Keratinocyte (primary cell): ENCODE data around the gene CCND1. TPM values are rescaled to one million over a fixed set of nuclear protein-coding genes. Genes with fewer than 3 reads are reported as not detected.
A peak's percentile ranks its signal among the peaks of the same experiment; 100 is the strongest.

Source experiments
- DNase-seq: peaks from one replicate; pipeline ENCODE4 v3.0.0-alpha.2; 2011; ENCODE audit warnings: low read depth, missing footprints, low spot score
- FAIRE-seq: peaks from 2 replicates; lab custom pipeline; 2011; peaks lifted over from hg19 to GRCh38; lab: Jason Lieb, UNC
- H2AFZ ChIP-seq: 2 replicates; pipeline ENCODE4 v1.6.0; 2012; ENCODE audit warnings: low read length, control low read depth, inconsistent platforms; ENCODE audit not compliant: control insufficient read depth
- H3K27ac ChIP-seq: 2 replicates; pipeline ENCODE4 v1.5.1; 2011; ENCODE audit warnings: low read length; ENCODE audit not compliant: control insufficient read depth, insufficient read depth
- H3K27me3 ChIP-seq: 3 replicates; pipeline ENCODE4 v1.6.0; 2011; ENCODE audit warnings: low read length; ENCODE audit not compliant: control insufficient read depth, insufficient read depth; ENCODE audit errors: extremely low read depth
- H3K36me3 ChIP-seq, 2 experiments: 2 replicates in 1 of 2; 3 replicates in 1 of 2; pipeline ENCODE4 v1.5.1; 2011; ENCODE audit warnings: low read length in 2 of 2, mild to moderate bottlenecking in 1 of 2; ENCODE audit not compliant: control insufficient read depth in 2 of 2, insufficient read depth in 2 of 2; ENCODE audit errors: extremely low read depth in 1 of 2
- H3K4me1 ChIP-seq: 3 replicates; pipeline ENCODE4 v1.5.1; 2011; ENCODE audit warnings: low read length; ENCODE audit not compliant: control insufficient read depth, insufficient read depth; ENCODE audit errors: extremely low read depth
- H3K4me2 ChIP-seq: 3 replicates; pipeline ENCODE4 v1.6.0; 2011; ENCODE audit warnings: low read depth, low read length; ENCODE audit not compliant: control insufficient read depth, insufficient read depth; ENCODE audit errors: extremely low read depth
- H3K4me3 ChIP-seq, 3 experiments: fragments of 200-600 bp in 1 of 3; sonication (generic) in 1 of 3; 2 replicates in 2 of 3; 3 replicates in 1 of 3; pipeline ENCODE4 v1.5.1; 2011 to 2016; ENCODE audit warnings: low read length in 3 of 3, mild to moderate bottlenecking in 3 of 3, control low read depth in 2 of 3, inconsistent platforms in 1 of 3, low read depth in 1 of 3, mixed read lengths in 1 of 3, mixed run types in 1 of 3, moderate library complexity in 1 of 3; ENCODE audit not compliant: control insufficient read depth in 2 of 3, insufficient read depth in 2 of 3; ENCODE audit errors: extremely low read depth in 1 of 3
- H3K79me2 ChIP-seq: 2 replicates; pipeline ENCODE4 v1.6.0; 2012; ENCODE audit warnings: low read length; ENCODE audit not compliant: control insufficient read depth, insufficient read depth
- H3K9ac ChIP-seq: 3 replicates; pipeline ENCODE4 v1.6.0; 2011; ENCODE audit warnings: low read length; ENCODE audit not compliant: control insufficient read depth, insufficient read depth; ENCODE audit errors: extremely low read depth
- H3K9me1 ChIP-seq: 3 replicates; pipeline ENCODE4 v1.6.0; 2011; ENCODE audit warnings: low read length; ENCODE audit not compliant: control insufficient read depth, insufficient read depth; ENCODE audit errors: extremely low read depth
- H3K9me3 ChIP-seq: 2 replicates; pipeline ENCODE4 v1.5.1; 2012; ENCODE audit warnings: low read depth, low read length; ENCODE audit not compliant: control insufficient read depth
- H4K20me1 ChIP-seq: 3 replicates; pipeline ENCODE4 v1.6.0; 2011; ENCODE audit warnings: low read length; ENCODE audit not compliant: control insufficient read depth, insufficient read depth; ENCODE audit errors: extremely low read depth
- EZH2 ChIP-seq: IDR thresholded peaks from one replicate; pipeline ENCODE4 v1.6.1; 2012; ENCODE audit warnings: inconsistent platforms, mild to moderate bottlenecking, low read length, moderate library complexity
- dilution Hi-C: fragments of 300-500 bp; cut with MboI; formaldehyde crosslinking; loops from one replicate; pipeline ENCODE4 v1.7.0; 2020; ENCODE audit warnings: low sequenced_read_pairs; ENCODE audit not compliant: extremely low pct_ligation_motif_present
- polyA plus RNA-seq, 5 experiments: library from polyadenylated mRNA; depleted of rRNA in 3 of 5; stranded (reverse) in 3 of 5; stranded (forward) in 1 of 5; unstranded in 1 of 5; fragments of >200 nt; gene quantifications; 1 replicate in 1 of 5; 2 replicates in 3 of 5; 3 replicates in 1 of 5; pipeline versions ENCODE4 v1.2.1 to v1.2.3, GENCODE V29; 2011 to 2012; ENCODE audit warnings: missing spikeins in 2 of 5, low read depth in 1 of 5, low replicate concordance in 1 of 5
- TF ChIP-seq, protein P1 (sequence below), 3 experiments: IDR thresholded peaks in 1 of 3; conservative IDR thresholded peaks in 1 of 3; optimal IDR thresholded peaks in 1 of 3; 2 replicates in 2 of 3; 3 replicates in 1 of 3; pipeline versions ENCODE3 to v1.5.1; 2011; ENCODE audit warnings: low read length in 3 of 3, mild to moderate bottlenecking in 3 of 3, moderate library complexity in 2 of 3, control low read depth in 1 of 3, inconsistent platforms in 1 of 3; ENCODE audit not compliant: insufficient read depth in 2 of 3; ENCODE audit errors: extremely low read depth in 1 of 3

Gene CCND1
- polyA plus RNA-seq, 1 donor (not counting 4 experiments of a cell fraction or from before 2014, with no cell fraction given) = 124 TPM

DNA sequence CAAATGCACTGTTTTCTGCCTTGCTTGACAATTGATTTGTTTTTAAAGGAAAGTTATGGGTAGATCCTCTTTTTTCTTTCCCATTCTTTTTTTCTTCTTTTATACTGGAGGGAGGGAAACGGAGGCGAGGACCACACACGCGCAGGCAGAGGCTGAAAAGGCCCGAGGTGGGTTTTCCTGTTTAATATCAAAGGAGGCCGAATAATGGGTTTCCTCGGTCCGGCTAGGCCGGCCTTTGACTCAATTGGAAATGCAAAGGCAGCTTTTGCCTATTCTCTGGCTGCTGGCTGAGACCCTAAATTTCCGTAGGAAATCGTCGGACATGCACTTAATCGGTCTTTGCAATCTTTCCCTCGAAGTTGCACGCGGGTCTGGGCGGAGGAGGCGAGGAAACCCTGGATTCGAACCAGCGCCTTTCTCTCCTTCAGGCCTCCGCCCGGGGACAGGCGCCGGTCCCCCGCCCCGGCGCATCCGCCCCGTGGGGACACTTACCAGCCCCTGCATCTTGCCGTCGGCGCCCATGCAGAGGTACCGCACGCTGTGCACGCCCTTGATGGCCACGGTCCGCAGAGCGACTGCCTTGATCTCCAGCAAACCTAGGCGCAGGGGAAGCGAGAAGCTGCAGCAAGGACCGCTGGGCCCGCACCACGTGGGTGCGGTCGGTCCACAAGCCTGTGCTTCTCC, 62.0 kb downstream of the CCND1 start:
- no peaks in the 10 kb centered on the region for H3K79me2 ChIP-seq
- H3K9me3 ChIP-seq = no peaks in the 10 kb centered on the region
- H3K4me1 ChIP-seq = peaks cover 15% of the 10 kb centered on the region
- TF ChIP-seq, protein P1, sequence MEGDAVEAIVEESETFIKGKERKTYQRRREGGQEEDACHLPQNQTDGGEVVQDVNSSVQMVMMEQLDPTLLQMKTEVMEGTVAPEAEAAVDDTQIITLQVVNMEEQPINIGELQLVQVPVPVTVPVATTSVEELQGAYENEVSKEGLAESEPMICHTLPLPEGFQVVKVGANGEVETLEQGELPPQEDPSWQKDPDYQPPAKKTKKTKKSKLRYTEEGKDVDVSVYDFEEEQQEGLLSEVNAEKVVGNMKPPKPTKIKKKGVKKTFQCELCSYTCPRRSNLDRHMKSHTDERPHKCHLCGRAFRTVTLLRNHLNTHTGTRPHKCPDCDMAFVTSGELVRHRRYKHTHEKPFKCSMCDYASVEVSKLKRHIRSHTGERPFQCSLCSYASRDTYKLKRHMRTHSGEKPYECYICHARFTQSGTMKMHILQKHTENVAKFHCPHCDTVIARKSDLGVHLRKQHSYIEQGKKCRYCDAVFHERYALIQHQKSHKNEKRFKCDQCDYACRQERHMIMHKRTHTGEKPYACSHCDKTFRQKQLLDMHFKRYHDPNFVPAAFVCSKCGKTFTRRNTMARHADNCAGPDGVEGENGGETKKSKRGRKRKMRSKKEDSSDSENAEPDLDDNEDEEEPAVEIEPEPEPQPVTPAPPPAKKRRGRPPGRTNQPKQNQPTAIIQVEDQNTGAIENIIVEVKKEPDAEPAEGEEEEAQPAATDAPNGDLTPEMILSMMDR (optimal IDR thresholded peaks at IDR 0.05 in 1 of 3, IDR thresholded peaks at IDR 0.05 in 1 of 3, conservative IDR thresholded peaks at IDR 0.05 in 1 of 3; ENCODE audit: extremely low read depth in 1 of 3, insufficient read depth in 2 of 3, low read length in 3 of 3) = no peak
- TF ChIP-seq EZH2 = peak; percentile 96
- DNase-seq (no peak), FAIRE-seq (no peak)
- no peaks in the 10 kb centered on the region for H4K20me1 ChIP-seq
- no peaks in the 10 kb centered on the region for H3K9me1 ChIP-seq
- no peak overlapping the region for H3K9ac ChIP-seq
- H3K4me2 ChIP-seq = no peak overlapping the region
- H3K36me3 ChIP-seq = no peaks in the 10 kb centered on the region
- H3K4me3 ChIP-seq = no peak overlapping the region
- no peak overlapping the region for H3K27ac ChIP-seq
- dilution Hi-C loops = no loop called here
- H2AFZ ChIP-seq = no peak overlapping the region
- H3K27me3 ChIP-seq = peaks cover 50% of the 10 kb centered on the region

DNA sequence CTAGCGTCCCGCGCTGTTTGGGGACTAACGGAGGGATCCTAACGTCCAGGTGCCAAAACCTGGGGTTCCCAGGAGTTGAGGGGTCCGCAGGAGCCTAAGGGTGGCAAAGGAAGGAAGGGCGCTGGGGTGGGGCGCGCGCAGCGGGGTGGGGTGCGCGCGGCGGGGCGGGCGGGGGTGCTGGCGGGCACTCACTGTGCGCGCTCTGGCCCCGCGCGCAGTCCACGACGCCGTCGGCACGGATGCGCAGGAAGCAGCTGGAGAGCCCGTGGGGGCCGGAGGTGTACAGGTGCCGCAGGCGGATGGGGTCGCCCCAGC, 62.5 kb downstream of the CCND1 start:
- no peak for TF ChIP-seq EZH2
- TF ChIP-seq, protein P1 (optimal IDR thresholded peaks at IDR 0.05 in 1 of 3, IDR thresholded peaks at IDR 0.05 in 1 of 3, conservative IDR thresholded peaks at IDR 0.05 in 1 of 3; ENCODE audit: extremely low read depth in 1 of 3, insufficient read depth in 2 of 3, low read length in 3 of 3) = no peak
- H3K9me1 ChIP-seq = no peaks in the 10 kb centered on the region
- H4K20me1 ChIP-seq = no peaks in the 10 kb centered on the region
- dilution Hi-C loops = no loop called here
- peaks cover 15% of the 10 kb centered on the region for H3K4me1 ChIP-seq
- DNase-seq = no peak
- H3K4me3 ChIP-seq = no peak overlapping the region
- no peak overlapping the region for H3K27ac ChIP-seq
- no peak overlapping the region for H3K4me2 ChIP-seq
- no peak for FAIRE-seq
- H3K27me3 ChIP-seq = peaks cover 50% of the 10 kb centered on the region
- H3K36me3 ChIP-seq = no peaks in the 10 kb centered on the region
- H3K79me2 ChIP-seq = no peaks in the 10 kb centered on the region
- H3K9ac ChIP-seq = no peak overlapping the region
- no peaks in the 10 kb centered on the region for H3K9me3 ChIP-seq
- no peak overlapping the region for H2AFZ ChIP-seq

Other genes starting within 250 kb of the CCND1 start
- gene LINC01488, start 159.5 kb upstream of the CCND1 start, polyA plus RNA-seq = not detected in 3 replicates
- 19.8 to 24.3 TPM (median 22.9 TPM) in 3 replicates for gene LTO1, start 34.2 kb downstream of the CCND1 start, polyA plus RNA-seq
- gene FGF19, start 62.9 kb downstream of the CCND1 start, polyA plus RNA-seq = 0.08 to 0.12 TPM in 2 of 3 replicates, not detected in the other
- gene FGF4, start 134.2 kb downstream of the CCND1 start, polyA plus RNA-seq = not detected in 3 replicates
- gene FGF3, start 178.3 kb downstream of the CCND1 start, polyA plus RNA-seq = not detected in 3 replicates